ENCODE data around the gene CHRNA10.

Gene CHRNA10, protein sequence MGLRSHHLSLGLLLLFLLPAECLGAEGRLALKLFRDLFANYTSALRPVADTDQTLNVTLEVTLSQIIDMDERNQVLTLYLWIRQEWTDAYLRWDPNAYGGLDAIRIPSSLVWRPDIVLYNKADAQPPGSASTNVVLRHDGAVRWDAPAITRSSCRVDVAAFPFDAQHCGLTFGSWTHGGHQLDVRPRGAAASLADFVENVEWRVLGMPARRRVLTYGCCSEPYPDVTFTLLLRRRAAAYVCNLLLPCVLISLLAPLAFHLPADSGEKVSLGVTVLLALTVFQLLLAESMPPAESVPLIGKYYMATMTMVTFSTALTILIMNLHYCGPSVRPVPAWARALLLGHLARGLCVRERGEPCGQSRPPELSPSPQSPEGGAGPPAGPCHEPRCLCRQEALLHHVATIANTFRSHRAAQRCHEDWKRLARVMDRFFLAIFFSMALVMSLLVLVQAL
- total RNA-seq, result 1.1 reads per million

DNA sequence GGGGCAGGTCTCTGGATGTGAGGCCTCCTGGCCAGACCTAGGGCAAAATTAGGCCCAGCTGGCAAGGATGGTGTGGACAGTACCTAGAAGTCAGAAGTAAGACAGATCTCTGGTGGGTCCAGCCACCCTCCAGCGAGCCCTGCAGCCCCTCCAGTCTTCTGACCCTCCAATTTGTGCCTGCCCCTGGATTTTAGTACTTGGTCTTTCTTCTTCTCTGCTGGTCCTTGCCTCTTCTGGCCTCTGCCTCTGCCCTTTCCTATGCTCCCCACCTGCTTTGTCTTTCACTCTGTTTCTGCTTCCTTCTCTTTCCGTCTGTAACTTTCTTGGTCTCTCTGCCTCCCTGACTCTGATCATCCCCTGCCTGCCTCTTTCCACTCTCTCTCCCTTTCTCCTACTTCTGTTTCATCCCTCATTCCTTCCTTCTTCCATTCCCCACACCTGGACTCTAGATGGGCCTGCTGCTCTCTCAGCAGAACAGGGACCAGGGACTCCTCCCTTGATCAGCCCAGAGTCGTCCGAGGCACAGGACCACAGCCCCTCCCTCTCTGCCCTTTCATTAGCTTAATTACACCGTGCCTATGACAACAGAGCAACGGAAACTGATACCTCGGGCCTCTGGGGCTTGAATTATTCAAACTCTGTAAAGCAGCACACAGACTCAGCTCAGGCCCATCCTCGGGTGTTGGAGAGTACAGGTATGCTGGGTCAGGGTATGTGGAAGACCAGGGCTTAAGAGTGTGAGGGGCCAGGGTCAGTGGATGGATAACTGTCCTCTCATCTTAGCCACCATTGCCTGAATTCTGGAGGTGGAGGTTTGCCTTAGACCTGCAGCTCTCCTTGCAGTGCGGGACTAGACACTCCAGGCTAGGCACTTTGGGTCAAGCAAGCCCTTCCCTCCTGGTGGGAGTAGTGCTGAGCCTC lies at the start of gene CHRNA10:
Gene CHRNA10 (minus strand): TSS at position 51 of the 921 bp plus-strand sequence. CDS start 72 bp downstream, outside the sequence.
- no peak for DNase-seq

DNA sequence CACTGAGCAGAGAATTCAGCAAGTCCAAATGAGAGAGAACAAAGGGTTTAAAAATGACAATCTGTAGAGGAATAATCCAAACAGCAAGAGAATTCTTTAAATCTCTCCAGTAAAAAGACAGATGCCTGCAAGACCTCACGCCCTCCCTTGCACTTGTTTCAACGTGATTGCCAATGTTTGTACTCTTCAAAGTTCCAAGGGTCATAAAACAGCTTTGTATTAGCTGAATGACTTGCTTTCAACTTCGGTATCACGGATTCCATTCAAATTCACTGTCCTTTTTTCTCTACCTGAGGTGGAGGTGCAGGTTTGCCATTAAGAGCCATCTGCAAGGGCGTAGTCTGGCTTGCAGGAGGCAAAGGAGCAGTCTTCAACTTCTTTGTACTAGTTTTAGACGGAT lies 41.1 kb upstream of the CHRNA10 start:
- DNase-seq, result no peak

DNA sequence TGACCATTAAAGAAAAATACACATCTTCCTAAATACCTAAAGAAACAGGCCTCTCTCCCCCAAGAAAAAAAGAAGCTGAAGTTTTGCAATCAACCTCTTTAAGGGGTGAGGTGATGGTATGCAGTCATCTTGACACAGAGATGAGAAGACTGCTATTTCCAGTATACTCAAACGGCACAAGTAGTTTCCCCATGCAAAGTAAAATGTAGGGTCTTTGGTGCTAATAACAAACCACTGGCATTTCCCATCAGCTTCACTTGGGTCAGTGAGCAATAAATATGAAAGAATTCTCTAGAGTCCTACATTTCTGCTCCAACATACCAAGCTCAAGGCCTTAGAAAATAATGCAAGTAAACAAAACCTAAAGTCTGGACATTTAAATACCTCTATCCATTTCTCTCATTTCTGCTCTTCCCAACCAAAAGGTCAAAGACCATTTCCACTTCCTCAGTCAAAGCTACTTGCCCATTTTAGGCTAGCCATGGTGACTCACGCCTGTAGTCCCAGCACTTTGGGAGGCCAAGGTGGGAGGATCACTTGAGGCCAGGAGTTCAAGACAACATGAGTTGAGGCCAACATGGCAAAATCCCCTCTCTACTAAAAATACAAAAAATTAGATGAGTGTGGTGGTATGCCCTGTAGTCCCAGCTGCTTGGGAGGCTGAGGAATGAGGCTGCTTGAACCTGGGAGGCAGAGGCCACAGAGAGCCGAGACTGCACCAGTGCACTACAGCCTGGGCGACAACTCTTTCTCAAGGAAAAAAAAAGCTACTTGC lies 39.5 kb upstream of the CHRNA10 start:
- no peak for DNase-seq

DNA sequence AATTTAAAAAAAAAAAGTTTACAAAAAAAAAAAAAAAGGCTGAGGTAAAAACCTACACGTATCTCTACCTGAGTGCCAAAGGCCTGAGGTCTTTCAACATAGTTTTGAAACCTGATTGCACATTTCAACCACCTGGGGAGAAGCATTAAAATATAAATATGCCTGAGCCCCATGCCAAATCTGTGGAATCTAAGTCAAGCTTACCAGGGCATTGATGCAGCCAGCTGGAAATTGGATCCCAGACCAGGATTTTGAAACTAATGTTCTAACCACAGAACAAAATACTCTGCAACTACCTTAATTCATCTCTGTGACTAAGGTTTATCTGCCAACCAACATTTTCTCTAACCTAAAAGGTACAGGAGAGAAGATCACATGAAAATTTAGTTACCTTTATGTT lies 38.8 kb upstream of the CHRNA10 start:
- no peak for DNase-seq

DNA sequence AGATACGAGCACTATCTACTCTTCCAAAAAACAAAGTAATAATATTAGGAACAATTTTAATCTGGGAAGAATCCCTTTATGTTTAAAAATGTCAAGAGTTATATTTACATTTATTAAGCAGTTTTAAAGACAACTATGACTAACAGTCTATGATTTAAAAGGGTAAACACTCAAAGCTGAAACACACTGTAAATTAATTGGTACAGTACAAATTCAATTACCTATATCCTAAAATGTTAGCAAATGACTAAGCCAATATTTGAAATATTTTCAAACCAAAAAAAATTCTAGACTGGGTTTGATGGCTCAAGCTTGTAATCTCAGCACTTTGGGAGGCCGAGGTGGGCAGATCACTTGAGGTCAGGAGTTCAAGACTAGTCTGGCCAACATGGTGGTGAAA lies 36.0 kb upstream of the CHRNA10 start:
- no peak for DNase-seq

DNA sequence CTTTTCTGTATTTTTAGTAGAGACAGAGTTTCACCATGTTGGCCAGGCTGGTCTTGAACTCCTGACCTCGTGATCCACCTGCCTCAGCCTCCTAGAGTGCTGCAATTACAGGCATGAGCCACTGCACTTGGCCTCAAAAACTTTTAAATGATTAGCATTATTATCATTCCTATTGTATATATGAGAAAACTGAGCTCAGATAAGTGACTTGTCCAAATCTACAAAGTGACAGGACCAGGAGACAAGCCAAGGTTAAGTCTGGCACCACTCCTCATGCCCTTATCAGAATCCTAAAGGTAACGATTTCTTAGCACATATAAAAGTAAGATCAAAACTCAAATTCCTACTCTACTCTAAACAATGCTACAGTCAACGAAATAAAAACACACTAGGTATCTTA lies 32.2 kb upstream of the CHRNA10 start:
- DNase-seq, result no peak

DNA sequence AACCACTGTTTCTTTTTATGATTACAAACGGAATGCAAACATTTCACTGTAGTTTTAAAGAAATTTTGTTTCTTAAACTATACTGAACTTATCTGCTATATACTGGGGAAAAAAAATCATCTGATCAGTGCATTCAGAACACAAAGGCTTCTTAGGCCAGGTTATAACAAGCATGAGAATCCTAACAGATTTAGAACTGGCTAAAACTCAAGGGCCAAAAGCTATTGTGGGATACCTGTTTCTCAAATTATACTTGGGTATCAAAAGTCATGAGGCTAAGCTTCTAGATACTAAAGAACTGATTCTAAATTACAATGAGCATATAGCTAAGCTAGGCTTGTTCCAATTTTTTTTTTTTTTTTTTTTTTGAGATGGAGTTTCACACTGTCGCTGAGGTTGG lies 29.7 kb upstream of the CHRNA10 start:
- no peak for DNase-seq

DNA sequence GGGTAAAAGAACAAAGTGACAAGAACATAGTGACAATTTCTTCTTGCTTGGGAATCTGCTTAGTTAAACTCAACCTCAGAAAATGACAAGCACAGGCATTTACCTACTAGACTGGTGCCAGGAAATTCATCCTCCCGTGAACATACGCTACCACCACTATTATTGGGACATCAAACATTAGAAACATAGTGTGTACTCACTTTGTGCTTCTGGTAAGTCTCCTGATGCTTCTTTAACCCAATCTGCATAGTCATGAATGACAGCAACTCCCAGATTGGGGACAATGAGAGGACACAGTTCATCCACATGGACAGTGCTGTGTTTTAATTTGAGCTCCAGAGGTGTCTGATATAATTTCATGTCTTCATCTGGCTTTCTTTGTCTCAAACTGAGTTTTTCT lies 29.2 kb upstream of the CHRNA10 start:
- DNase-seq, result no peak

DNA sequence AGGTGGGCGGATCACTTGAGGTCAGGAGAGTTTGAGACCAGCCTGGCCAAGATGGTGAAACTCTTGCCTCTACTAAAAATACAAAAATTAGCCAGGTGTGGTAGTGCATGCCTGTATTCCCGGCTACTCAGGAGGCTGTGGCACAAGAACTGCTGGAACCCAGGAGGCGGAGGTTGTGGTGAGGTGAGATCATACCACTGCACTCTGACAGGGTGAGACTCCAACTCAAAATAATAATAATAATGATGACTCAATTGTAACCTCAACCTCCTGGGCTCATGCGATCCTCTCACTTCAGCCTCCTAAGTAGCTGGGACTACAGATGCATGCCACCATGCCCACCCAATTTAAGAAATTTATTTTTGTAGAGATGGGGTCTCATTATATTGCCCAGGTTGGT lies 15.6 kb upstream of the CHRNA10 start:
- no peak for DNase-seq

DNA sequence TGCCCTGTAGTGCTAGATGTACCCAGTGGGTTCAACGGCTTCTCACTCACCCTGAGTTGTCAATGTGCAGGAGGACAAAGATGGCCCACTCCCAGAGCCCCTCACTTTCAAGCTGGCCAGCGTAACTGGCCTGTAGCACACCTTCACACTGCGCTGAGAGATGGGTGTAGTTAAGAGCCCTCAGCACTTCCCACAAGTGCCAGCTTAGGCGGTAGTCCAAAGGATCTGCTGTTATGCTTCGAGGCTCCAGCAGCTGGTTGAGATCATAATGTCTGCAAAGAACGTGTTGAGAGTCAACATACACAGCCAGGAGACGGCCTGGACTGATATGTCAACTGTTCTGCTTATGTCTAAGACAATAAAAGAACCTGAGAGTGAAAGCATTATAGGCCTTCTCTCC lies 14.7 kb upstream of the CHRNA10 start:
- no peak for DNase-seq

DNA sequence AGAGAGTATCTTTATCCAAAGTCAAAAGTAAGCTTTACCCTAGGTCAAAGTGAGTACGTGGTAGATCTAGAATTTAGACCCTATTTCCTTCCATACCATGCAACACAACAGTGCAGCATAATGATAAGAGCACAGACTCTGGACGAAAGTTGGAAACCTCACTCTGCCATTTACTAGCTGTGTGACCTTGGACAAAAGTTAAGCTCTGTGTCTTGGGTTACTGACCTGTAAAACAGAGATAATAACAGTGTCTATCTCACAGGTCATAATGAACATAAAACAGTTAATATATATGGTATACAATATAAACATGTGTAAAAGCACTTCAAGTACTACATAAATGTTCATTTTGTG lies 13.6 kb upstream of the CHRNA10 start:
- no peak for DNase-seq

DNA sequence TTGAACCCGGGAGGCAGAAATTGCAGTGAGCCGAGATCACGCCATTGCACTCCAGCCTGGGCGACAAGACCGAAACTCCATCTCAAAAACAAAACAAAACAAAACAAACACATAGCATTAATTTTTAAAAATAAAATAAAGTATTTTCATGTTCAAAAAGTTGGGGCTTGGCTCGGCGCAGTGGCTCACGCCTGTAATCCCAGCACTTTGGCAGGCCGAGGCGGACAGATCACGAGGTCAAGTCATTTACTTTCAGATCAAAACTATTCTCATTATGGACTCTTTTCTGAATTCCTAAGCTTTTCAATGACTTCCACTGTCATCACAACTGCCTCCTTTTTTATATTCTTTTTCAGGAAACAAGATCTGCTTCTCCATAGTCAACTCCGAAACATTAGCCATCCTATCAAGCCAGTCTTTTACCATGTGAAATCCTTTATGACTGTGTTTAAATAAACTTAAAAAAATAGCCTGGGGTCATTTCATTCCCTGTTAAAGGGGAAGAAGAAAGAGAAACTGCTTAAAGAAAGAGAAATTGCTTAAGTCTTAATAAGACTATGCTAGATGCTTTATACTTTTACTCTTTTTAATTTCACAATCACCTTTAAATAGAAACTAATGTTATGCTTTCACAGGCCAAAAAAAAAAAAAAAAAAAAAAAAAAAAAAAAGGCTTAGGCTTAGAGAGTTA lies 13.1 kb upstream of the CHRNA10 start:
- DNase-seq, result no peak

DNA sequence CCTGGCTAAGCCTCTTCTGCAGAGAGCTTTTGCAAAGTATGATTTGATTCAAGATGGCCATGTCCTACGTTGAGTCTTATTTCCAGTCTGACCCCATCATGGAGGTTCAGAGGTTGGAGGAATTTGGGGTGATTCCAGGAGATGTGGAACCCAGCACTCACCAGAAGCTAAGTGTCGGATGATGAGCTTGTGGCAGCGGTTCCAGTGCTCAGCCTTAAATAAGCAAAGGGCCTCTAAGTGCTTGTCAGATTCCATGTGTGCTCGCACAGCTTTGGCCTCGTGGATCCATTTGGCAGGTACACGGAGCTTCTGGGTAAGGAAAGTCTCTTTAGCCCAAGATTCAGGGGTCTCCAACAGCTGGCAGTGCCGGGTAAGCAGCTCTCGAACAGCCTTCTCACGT lies 11.9 kb upstream of the CHRNA10 start:
- DNase-seq, result no peak

DNA sequence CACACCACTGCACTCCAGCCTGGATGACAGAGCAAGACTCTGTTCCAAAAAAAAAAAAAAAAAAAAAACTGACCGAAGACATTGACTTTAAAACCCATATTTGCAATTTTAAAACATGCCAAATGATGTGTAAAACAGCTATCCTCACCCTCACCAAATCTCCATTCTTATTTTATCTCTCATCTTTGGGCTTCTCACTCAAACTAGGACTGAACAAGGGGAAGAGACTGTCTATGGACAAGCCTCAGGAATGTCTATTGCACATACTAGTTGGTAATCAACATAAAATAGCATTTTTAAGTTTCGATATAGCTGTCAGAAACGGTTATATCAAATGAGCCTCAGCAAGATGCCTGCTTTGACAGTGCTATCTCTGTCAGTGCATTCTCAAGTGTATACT lies 7.9 kb upstream of the CHRNA10 start:
- DNase-seq, result no peak

DNA sequence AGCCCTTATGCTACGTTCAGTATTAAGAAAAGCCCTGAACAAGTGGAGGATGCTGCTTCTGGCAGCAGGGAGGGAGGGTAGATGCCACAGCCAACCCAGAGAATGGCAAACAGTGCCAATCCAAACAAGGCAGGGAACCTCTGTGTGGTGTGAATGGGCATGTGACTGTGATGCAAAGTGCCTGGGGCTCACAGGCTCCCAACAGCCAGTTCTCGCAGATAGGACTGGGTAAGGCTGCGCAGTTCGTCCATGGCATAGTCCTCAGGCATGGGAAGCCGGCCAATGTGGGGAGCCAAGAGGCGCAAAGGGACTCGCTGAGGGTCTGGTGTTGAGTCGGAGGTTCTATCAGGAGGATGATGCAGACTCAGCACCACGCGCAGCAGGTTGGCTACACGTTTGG lies 4.8 kb upstream of the CHRNA10 start:
- no peak for DNase-seq

DNA sequence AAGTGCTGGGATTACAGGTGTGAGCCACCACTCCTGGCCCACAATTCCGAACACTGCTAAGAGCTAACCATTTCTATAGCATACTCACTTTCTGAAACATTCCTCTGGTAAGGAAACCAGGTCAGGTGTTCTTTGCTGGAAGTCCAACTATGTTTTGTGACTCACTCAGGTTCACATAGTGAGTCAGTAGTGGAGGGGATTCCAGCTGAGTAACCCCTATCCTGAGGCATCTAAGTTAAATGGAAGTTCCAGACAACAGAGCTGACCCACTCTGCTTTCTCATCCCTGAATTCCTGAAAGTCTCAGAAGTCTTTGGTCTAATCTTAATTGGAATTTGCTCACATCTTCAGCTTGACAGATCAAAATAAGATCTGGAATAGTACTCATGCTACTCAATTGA lies 3.0 kb upstream of the CHRNA10 start:
- DNase-seq, result no peak

DNA sequence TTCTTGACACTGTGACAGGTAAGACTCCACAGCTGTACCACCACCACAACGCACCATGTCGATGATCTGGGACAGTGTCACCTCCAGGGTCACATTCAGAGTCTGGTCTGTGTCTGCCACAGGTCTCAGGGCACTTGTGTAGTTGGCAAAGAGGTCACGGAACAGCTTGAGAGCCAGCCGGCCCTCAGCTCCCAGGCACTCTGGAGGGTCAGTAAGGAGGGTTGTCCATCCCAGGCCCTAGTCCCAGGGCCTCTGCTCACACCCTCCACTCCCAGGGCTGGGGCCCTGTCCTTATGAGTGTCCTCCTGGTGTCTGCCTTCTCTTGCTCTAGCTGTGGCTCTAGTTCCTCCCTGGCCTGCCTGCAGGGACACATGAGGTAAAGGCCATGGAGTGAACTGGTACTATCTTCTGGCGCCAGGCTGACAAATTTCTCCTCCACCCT lies 1.4 kb downstream of the CHRNA10 start:
- DNase-seq, result no peak

DNA sequence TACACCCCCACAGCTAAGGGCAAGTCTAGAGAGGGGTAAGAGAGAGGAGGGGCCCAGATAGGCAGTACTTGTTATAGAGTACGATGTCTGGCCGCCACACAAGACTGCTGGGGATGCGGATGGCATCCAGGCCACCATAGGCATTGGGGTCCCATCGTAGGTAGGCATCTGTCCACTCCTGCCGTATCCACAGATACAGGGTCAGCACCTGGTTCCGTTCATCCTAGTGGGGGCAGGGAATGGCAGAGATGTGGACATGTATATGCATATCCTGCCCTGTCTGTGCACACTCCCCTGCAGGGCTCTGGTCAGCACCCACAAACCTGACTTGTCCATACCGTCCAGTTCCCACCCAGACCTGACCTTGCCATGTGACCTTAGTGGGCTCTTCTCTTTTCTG lies 2.1 kb downstream of the CHRNA10 start:
- no peak for DNase-seq

DNA sequence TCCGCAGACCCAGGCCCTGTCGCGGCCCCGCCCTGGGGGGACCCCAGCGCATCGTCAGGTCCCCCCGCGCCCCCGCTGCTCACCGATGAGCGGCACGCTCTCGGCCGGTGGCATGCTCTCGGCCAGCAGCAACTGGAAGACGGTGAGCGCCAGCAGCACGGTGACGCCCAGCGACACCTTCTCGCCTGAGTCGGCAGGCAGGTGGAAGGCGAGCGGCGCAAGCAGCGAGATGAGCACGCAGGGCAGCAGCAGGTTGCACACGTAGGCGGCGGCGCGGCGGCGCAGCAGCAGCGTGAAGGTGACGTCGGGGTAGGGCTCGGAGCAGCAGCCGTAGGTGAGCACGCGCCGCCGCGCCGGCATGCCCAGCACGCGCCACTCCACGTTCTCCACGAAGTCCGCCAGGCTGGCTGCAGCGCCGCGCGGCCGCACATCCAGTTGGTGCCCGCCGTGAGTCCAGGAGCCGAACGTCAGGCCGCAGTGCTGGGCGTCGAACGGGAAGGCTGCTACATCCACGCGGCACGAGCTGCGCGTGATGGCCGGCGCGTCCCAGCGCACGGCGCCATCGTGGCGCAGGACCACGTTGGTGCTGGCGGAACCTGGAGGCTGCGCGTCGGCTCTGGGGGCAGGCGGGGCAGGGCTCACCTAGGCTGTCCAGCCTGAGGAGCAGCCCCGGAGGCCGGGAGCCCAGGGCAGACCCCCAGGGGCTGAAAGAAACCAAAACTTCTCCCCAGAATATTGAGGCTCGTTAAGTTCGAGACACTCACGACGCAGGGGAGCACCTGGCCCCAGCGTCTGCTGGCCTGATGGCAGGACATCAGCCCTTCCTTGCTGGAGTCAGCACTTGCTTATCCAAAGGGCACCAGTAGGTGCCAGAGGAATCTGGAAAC lies 3.8 kb downstream of the CHRNA10 start:
- no peak for DNase-seq

DNA sequence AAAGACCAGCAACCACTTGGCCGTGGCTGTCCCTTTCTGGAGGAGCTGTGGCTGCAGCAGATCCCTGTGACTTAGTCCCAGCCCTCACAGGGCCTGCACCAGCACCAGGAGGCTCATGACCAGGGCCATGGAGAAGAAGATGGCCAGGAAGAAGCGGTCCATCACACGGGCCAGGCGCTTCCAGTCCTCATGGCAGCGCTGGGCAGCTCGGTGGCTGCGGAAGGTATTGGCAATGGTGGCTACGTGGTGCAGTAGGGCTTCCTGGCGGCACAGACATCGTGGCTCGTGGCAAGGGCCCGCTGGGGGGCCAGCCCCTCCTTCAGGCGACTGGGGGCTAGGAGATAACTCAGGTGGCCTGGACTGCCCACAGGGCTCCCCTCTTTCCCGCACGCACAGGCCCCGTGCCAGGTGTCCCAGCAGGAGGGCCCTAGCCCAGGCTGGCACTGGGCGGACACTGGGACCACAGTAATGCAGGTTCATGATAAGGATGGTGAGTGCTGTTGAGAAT lies 5.1 kb downstream of the CHRNA10 start:
- DNase-seq, result no peak

DNA sequence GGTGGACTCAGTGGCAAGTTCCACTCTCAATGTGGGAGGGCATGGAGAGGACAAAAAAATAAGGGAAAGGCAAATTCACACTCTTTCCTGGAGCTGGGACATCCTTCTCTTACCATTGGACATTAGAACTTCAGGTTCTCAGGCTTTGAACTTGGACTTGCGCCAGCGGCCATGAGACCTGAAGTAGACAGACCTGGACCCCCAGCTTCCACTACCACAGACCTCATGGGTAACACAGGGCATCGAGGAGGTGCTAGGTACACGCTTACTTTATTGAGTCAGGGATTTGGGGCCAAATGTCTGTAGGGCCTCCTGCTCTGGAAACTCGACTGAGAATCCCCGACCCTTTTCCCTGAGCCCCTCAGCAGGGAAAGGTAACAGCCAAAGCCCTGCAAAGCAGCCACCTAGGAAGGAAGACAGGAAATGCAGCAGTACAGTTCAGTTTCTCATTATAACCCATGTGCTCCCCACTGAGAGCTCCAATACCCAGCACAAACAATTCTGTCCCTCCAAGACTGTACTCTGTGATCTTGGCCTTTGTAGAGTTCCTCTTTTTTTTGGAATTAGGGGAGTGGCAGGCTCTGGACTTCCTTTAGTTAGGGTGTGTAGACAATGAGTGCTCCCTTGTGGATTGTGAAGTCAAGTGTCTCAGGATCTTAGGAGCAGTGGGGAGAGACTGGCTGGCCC lies 5.7 kb downstream of the CHRNA10 start:
- DNase-seq, result no peak

Measured in effector CD4-positive, alpha-beta T cell (primary cell).